ENCODE results near the gene LAMA2. TPM values are rescaled to one million over a fixed set of nuclear protein-coding genes. Genes with fewer than 3 reads are reported as not detected.

LAMA2 gene
- total and polyA plus RNA-seq, 2 experiments from 2014 or later, result 0.91 to 6.4 TPM

DNA sequence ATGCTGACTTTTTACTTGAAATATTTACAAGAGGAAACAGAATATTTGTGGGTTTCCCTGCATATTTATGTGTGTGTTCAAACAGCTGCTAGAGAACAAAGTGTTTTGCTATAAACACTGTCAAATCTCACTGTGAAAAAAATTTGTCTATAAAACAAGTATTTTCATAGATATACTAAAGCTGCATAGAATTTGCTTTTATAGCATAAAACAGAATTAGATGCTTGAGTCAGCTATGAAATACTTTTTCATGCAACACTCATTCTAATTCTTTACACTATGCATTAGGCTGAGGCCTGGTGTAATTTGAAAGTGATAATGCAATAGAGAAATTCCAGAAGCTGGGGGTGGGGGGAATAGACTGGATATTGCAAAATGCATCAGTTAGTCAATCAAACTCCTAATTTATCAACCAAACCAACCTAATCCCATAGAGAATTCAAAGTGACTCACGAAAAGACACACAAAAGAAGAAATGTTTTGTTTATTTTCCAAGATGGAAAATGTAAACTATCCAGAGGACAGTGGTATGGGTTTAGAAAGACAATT lies 148.2 kb downstream of the LAMA2 start (continued):
- TF ChIP-seq, protein P1, sequence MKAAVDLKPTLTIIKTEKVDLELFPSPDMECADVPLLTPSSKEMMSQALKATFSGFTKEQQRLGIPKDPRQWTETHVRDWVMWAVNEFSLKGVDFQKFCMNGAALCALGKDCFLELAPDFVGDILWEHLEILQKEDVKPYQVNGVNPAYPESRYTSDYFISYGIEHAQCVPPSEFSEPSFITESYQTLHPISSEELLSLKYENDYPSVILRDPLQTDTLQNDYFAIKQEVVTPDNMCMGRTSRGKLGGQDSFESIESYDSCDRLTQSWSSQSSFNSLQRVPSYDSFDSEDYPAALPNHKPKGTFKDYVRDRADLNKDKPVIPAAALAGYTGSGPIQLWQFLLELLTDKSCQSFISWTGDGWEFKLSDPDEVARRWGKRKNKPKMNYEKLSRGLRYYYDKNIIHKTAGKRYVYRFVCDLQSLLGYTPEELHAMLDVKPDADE (IDR thresholded peaks at IDR 0.05), result no peak
- TF ChIP-seq NANOG (IDR thresholded peaks at IDR 0.05; ENCODE audit: borderline replicate concordance) (no peak), POLR2AphosphoS5 (IDR thresholded peaks at IDR 0.05; ENCODE audit: low read depth) (no peak), CREB1 (CRISPR knock-in tag; IDR thresholded peaks at IDR 0.05; ENCODE audit: low read depth) (no peak)
- TF ChIP-seq, protein P2, sequence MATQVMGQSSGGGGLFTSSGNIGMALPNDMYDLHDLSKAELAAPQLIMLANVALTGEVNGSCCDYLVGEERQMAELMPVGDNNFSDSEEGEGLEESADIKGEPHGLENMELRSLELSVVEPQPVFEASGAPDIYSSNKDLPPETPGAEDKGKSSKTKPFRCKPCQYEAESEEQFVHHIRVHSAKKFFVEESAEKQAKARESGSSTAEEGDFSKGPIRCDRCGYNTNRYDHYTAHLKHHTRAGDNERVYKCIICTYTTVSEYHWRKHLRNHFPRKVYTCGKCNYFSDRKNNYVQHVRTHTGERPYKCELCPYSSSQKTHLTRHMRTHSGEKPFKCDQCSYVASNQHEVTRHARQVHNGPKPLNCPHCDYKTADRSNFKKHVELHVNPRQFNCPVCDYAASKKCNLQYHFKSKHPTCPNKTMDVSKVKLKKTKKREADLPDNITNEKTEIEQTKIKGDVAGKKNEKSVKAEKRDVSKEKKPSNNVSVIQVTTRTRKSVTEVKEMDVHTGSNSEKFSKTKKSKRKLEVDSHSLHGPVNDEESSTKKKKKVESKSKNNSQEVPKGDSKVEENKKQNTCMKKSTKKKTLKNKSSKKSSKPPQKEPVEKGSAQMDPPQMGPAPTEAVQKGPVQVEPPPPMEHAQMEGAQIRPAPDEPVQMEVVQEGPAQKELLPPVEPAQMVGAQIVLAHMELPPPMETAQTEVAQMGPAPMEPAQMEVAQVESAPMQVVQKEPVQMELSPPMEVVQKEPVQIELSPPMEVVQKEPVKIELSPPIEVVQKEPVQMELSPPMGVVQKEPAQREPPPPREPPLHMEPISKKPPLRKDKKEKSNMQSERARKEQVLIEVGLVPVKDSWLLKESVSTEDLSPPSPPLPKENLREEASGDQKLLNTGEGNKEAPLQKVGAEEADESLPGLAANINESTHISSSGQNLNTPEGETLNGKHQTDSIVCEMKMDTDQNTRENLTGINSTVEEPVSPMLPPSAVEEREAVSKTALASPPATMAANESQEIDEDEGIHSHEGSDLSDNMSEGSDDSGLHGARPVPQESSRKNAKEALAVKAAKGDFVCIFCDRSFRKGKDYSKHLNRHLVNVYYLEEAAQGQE (IDR thresholded peaks at IDR 0.05; ENCODE audit: unreplicated experiment), result no peak

DNA sequence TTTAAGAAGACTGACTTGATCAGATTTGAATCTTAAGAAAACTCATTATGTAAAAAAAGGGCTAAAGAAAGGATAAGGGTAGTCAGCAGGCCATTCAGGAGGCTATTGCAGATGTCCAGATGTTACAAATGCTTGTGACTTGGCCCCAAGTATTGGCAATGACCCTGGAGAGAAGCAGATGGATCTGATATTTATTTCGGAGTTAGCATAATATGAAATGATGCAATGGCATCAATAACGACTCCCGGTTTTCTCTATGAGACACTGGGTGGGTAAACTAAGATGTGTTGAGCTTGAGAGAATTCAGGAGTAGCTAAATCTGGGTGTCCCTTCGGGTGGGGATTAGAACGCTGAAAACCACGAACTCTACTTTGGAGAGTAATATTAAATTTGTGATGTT lies 149.7 kb downstream of the LAMA2 start:
- Histone ChIP-seq H4K20me1 (replicated peaks; ENCODE audit: insufficient read depth) (no peaks in the 10 kb centered on the region), H3K4me2 (no peak overlapping the region), H3K27ac (ENCODE audit: low read depth) (no peak overlapping the region), H3K36me3 (ENCODE audit: insufficient read depth) (no peaks in the 10 kb centered on the region), H2AFZ (no peak overlapping the region), H3K4me1 (ENCODE audit: insufficient read depth) (peaks cover 4% of the 10 kb centered on the region; the same call in 1 of the 2 replicates), H3K27me3 (ENCODE audit: insufficient read depth) (peaks cover 32% of the 10 kb centered on the region), H3K9me2 (ENCODE audit: insufficient read depth) (no peaks in the 10 kb centered on the region), H3K79me2 (replicated peaks; ENCODE audit: insufficient read depth) (no peaks in the 10 kb centered on the region), H3K4me3 (no peak overlapping the region), H3F3A (replicated peaks; ENCODE audit: low read depth) (no peaks in the 10 kb centered on the region)
- H3K27me3 Mint-ChIP-seq (ENCODE audit: insufficient read depth, low read depth, poor library complexity), result peaks cover 9% of the 10 kb centered on the region
- no peak for ATAC-seq
- H3K27ac Mint-ChIP-seq, result no peak overlapping the region
- no peaks in the 10 kb centered on the region for H3K9me3 Mint-ChIP-seq
- peaks cover 7% of the 10 kb centered on the region for H3K4me1 Mint-ChIP-seq
- DNase-seq (ENCODE audit: low spot score), result no peak
- no peaks in the 10 kb centered on the region for H3K36me3 Mint-ChIP-seq (ENCODE audit: low read depth)
- no peak overlapping the region for H3K4me3 Mint-ChIP-seq
- TF ChIP-seq JUNB (IDR thresholded peaks at IDR 0.05; ENCODE audit: unreplicated experiment) (no peak), EZH2phosphoT487 (IDR thresholded peaks at IDR 0.05; ENCODE audit: unreplicated experiment) (no peak), STAT1 (IDR thresholded peaks at IDR 0.05; ENCODE audit: unreplicated experiment) (no peak)
- TF ChIP-seq, protein P2 (IDR thresholded peaks at IDR 0.05; ENCODE audit: unreplicated experiment), result no peak
- TF ChIP-seq, protein P1 (IDR thresholded peaks at IDR 0.05), result no peak
- TF ChIP-seq, protein P3, sequence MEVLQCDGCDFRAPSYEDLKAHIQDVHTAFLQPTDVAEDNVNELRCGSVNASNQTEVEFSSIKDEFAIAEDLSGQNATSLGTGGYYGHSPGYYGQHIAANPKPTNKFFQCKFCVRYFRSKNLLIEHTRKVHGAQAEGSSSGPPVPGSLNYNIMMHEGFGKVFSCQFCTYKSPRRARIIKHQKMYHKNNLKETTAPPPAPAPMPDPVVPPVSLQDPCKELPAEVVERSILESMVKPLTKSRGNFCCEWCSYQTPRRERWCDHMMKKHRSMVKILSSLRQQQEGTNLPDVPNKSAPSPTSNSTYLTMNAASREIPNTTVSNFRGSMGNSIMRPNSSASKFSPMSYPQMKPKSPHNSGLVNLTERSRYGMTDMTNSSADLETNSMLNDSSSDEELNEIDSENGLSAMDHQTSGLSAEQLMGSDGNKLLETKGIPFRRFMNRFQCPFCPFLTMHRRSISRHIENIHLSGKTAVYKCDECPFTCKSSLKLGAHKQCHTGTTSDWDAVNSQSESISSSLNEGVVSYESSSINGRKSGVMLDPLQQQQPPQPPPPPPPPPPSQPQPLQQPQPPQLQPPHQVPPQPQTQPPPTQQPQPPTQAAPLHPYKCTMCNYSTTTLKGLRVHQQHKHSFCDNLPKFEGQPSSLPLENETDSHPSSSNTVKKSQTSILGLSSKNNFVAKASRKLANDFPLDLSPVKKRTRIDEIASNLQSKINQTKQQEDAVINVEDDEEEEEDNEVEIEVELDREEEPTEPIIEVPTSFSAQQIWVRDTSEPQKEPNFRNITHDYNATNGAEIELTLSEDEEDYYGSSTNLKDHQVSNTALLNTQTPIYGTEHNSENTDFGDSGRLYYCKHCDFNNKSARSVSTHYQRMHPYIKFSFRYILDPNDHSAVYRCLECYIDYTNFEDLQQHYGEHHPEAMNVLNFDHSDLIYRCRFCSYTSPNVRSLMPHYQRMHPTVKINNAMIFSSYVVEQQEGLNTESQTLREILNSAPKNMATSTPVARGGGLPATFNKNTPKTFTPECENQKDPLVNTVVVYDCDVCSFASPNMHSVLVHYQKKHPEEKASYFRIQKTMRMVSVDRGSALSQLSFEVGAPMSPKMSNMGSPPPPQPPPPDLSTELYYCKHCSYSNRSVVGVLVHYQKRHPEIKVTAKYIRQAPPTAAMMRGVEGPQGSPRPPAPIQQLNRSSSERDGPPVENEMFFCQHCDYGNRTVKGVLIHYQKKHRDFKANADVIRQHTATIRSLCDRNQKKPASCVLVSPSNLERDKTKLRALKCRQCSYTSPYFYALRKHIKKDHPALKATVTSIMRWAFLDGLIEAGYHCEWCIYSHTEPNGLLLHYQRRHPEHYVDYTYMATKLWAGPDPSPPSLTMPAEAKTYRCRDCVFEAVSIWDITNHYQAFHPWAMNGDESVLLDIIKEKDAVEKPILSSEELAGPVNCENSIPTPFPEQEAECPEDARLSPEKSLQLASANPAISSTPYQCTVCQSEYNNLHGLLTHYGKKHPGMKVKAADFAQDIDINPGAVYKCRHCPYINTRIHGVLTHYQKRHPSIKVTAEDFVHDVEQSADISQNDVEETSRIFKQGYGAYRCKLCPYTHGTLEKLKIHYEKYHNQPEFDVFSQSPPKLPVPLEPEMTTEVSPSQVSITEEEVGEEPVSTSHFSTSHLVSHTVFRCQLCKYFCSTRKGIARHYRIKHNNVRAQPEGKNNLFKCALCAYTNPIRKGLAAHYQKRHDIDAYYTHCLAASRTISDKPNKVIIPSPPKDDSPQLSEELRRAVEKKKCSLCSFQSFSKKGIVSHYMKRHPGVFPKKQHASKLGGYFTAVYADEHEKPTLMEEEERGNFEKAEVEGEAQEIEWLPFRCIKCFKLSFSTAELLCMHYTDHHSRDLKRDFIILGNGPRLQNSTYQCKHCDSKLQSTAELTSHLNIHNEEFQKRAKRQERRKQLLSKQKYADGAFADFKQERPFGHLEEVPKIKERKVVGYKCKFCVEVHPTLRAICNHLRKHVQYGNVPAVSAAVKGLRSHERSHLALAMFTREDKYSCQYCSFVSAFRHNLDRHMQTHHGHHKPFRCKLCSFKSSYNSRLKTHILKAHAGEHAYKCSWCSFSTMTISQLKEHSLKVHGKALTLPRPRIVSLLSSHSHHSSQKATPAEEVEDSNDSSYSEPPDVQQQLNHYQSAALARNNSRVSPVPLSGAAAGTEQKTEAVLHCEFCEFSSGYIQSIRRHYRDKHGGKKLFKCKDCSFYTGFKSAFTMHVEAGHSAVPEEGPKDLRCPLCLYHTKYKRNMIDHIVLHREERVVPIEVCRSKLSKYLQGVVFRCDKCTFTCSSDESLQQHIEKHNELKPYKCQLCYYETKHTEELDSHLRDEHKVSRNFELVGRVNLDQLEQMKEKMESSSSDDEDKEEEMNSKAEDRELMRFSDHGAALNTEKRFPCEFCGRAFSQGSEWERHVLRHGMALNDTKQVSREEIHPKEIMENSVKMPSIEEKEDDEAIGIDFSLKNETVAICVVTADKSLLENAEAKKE (CRISPR knock-in tag; IDR thresholded peaks at IDR 0.05), result no peak
